HepG2 (cell line): ENCODE data around the gene NIN. TPM values are rescaled to one million over a fixed set of nuclear protein-coding genes. Genes with fewer than 3 reads are reported as not detected.

Experiments
- ATAC-seq: fragments of 200-7000 bp; cut with Tn5 transposase; 3 replicates; pipeline ENCODE4 v1.9.1; 2020; ENCODE audit warnings: mild to moderate bottlenecking, moderate library complexity
- Bru-seq: library from RNA; stranded (reverse); fragments of 400-500 nt; gene quantifications from one replicate; lab custom pipeline; 2021; lab: Mats Ljungman, UMichigan
- BruChase-seq, 2 experiments: library from RNA; stranded (reverse); fragments of 400-500 nt; gene quantifications; one replicate each; lab custom pipeline; 2021; lab: Mats Ljungman, UMichigan
- BruUV-seq: library from RNA; stranded (reverse); fragments of 400-500 nt; replicated peaks from 2 replicates; lab custom pipeline; 2021; lab: Mats Ljungman, UMichigan
- CTCF ChIA-PET: fragments of 300-600 bp; formaldehyde crosslinking; extraction: SDS; loops from one replicate; lab custom pipeline; 2021; ENCODE audit warnings: low total read pairs, inconsistent platforms, low intra/inter-chr PET ratio; lab: Yijun Ruan, JAX
- POLR2A ChIA-PET: fragments of 350-600 bp; sonication (Branson Sonifier 250); formaldehyde crosslinking; loops from one replicate; lab custom pipeline; 2020; ENCODE audit warnings: antibody characterized with exemption, inconsistent platforms; lab: Yijun Ruan, JAX
- DNase-seq: peaks from one replicate; pipeline ENCODE4 v3.0.0-alpha.2; 2015; ENCODE audit warnings: low spot score
- FAIRE-seq: peaks from 3 replicates; lab custom pipeline; 2011; peaks lifted over from hg19 to GRCh38; lab: Jason Lieb, UNC
- H2AFZ ChIP-seq: one replicate; pipeline ENCODE4 v1.6.1; 2011; ENCODE audit warnings: low read length, inconsistent platforms
- H3K27ac ChIP-seq: fragments of 300-600 bp; 3 replicates; pipeline ENCODE4 v1.8.0; 2011; ENCODE audit warnings: mixed run types, mild to moderate bottlenecking, mixed read lengths, low read length, inconsistent platforms; ENCODE audit not compliant: insufficient read depth; ENCODE audit errors: extremely low read length
- H3K27me3 ChIP-seq, 2 experiments: fragments of 200-600 bp in 1 of 2; 2 replicates in 1 of 2; 3 replicates in 1 of 2; pipeline versions ENCODE4 v1.6.0 to v1.8.0; 2011; ENCODE audit warnings: low read length in 2 of 2, mild to moderate bottlenecking in 2 of 2, moderate library complexity in 2 of 2, inconsistent platforms in 1 of 2; ENCODE audit not compliant: insufficient read depth in 2 of 2, control insufficient read depth in 1 of 2
- H3K36me3 ChIP-seq, 2 experiments: fragments of 200-600 bp in 1 of 2; replicated peaks in 1 of 2; 2 replicates in 1 of 2; 3 replicates in 1 of 2; pipeline versions ENCODE4 v1.5.1 to v1.8.0; 2011; ENCODE audit warnings: low read length in 2 of 2, inconsistent platforms in 1 of 2; ENCODE audit not compliant: insufficient read depth in 2 of 2, control insufficient read depth in 1 of 2
- H3K4me1 ChIP-seq: 2 replicates; pipeline ENCODE4 v1.5.1; 2012; ENCODE audit warnings: low read length, inconsistent platforms; ENCODE audit not compliant: insufficient read depth
- H3K4me2 ChIP-seq: 2 replicates; pipeline ENCODE4 v1.6.0; 2011; ENCODE audit warnings: low read depth, low read length, inconsistent platforms
- H3K4me3 ChIP-seq, 3 experiments: fragments of 200-600 bp in 1 of 3; sonication (generic), shearing (Covaris generic) in 1 of 3; replicated peaks in 1 of 3; 2 replicates each; pipeline ENCODE4 v1.5.1; 2011 to 2016; ENCODE audit warnings: low read length in 3 of 3, inconsistent platforms in 2 of 3, low read depth in 2 of 3, mild to moderate bottlenecking in 2 of 3, control low read depth in 1 of 3, mixed read lengths in 1 of 3; ENCODE audit not compliant: insufficient read depth in 1 of 3
- H3K79me2 ChIP-seq: one replicate; pipeline ENCODE4 v1.6.1; 2011; ENCODE audit warnings: low read length, inconsistent platforms; ENCODE audit not compliant: insufficient read depth
- H3K9ac ChIP-seq: 2 replicates; pipeline ENCODE4 v1.6.0; 2011; ENCODE audit warnings: mild to moderate bottlenecking, low read depth, low read length, inconsistent platforms; ENCODE audit not compliant: insufficient read depth
- H3K9me3 ChIP-seq: 2 replicates; pipeline ENCODE4 v1.5.1; 2012; ENCODE audit warnings: mild to moderate bottlenecking, low read length
- H4K20me1 ChIP-seq: 2 replicates; pipeline ENCODE4 v1.6.0; 2011; ENCODE audit warnings: inconsistent platforms, mild to moderate bottlenecking, low read length, moderate library complexity; ENCODE audit not compliant: insufficient read depth
- ATF7 ChIP-seq, 2 experiments: fragments of 450-650 bp in 1 of 2; sonication (generic) in 1 of 2; formaldehyde crosslinking in 1 of 2; IDR thresholded peaks; 2 replicates each; pipeline versions ENCODE4 v1.4.0 to v1.6.1; 2016 to 2020; ENCODE audit warnings: antibody characterized with exemption in 1 of 2, mild to moderate bottlenecking in 1 of 2, missing genetic modification reagents in 1 of 2
- KDM5B ChIP-seq: sonication (generic); formaldehyde crosslinking; IDR thresholded peaks from 2 replicates; pipeline ENCODE4 v1.4.0; 2020; ENCODE audit warnings: missing genetic modification reagents, mild to moderate bottlenecking, borderline replicate concordance
- LBX2 ChIP-seq: sonication (generic); formaldehyde crosslinking; IDR thresholded peaks from 2 replicates; pipeline ENCODE4 v1.5.0; 2020; ENCODE audit warnings: missing genetic modification reagents, mild to moderate bottlenecking, borderline replicate concordance
- SMC3 ChIP-seq: IDR thresholded peaks from 2 replicates; pipeline ENCODE4 v1.6.1; 2011; ENCODE audit warnings: low read length, improper control_type of control experiment
- WGBS: methylation state at CpG from one replicate; pipeline ENCODE4 v1.1.6; 2017; ENCODE audit warnings: low lambda C conversion rate; 5-methylcytosine and 5-hydroxymethylcytosine counted together
- in situ Hi-C: cut with HindIII; loops from 2 replicates; pipeline ENCODE4 v1.10.0; 2017; ENCODE audit warnings: low pct_unique_long_range_greater_than_20kb; ENCODE audit not compliant: extremely low pct_ligation_motif_present
- intact Hi-C: fragments of 100-400 bp; cut with micrococcal nuclease; formaldehyde crosslinking; loops from one replicate; pipeline ENCODE4 v1.10.0; 2022; ENCODE audit not compliant: unreplicated experiment
- long read RNA-seq, 2 experiments: library from RNA in 1 of 2; library from polyadenylated mRNA in 1 of 2; stranded (forward) in 1 of 2; unstranded in 1 of 2; transcript quantifications; one replicate each; pipeline ENCODE4 v2.0.0, GENCODE V29; 2019 to 2022
- polyA minus RNA-seq, 3 experiments: library from RNA; depleted of rRNA, polyadenylated mRNA; stranded (reverse); fragments of >200 nt; gene quantifications; 2 replicates each; pipeline ENCODE4 v1.2.3, GENCODE V29; 2011; ENCODE audit warnings: low replicate concordance in 1 of 3
- polyA plus RNA-seq, 8 experiments: library from polyadenylated mRNA; depleted of rRNA in 3 of 8; stranded (reverse) in 7 of 8; unstranded in 1 of 8; fragments of >200 nt; fragmentation: Illumina TruSeq in 4 of 8; extraction: Trizol in 4 of 8; gene quantifications; 2 replicates each; pipeline versions ENCODE4 v1.2.1 to v1.2.3, GENCODE V29; 2011 to 2016; ENCODE audit warnings: low read depth in 4 of 8, missing spikeins in 1 of 8, mixed read lengths in 1 of 8; ENCODE audit not compliant: insufficient read depth in 1 of 8
- total RNA-seq, 5 experiments: library from RNA; depleted of rRNA; stranded (reverse); fragments of >200 nt; fragmentation: Illumina TruSeq; extraction: Trizol; gene quantifications; 2 replicates each; pipeline ENCODE4 v1.2.3, GENCODE V29; 2016; ENCODE audit warnings: low read depth in 1 of 5
- TF ChIP-seq, protein P1 (sequence below): fragments of 450-650 bp; IDR thresholded peaks from 2 replicates; pipeline ENCODE4 v1.6.1; 2016
- TF ChIP-seq, protein P2 (sequence below): sonication (generic); formaldehyde crosslinking; IDR thresholded peaks from 2 replicates; pipeline ENCODE4 v1.8.0; 2022; ENCODE audit warnings: mild to moderate bottlenecking, missing genetic modification reagents

The NIN gene
- 9.7 and 11.6 TPM in 2 replicates for total RNA-seq (2016; rRNA removed; fragmentation: Illumina TruSeq; extraction: Trizol)
- 2.4 and 2.5 TPM in 2 replicates for total RNA-seq (2016; cell fraction: cytosol; rRNA removed; fragmentation: Illumina TruSeq; extraction: Trizol; ENCODE audit: low read depth)
- total RNA-seq (2016; cell fraction: insoluble cytoplasmic fraction; rRNA removed; fragmentation: Illumina TruSeq; extraction: Trizol), result 9.5 and 10.5 TPM in 2 replicates
- 4.7 and 5.1 TPM in 2 replicates for total RNA-seq (2016; cell fraction: membrane; rRNA removed; fragmentation: Illumina TruSeq; extraction: Trizol)
- 15.1 and 17.0 TPM in 2 replicates for total RNA-seq (2016; cell fraction: nucleus; rRNA removed; fragmentation: Illumina TruSeq; extraction: Trizol)
- polyA plus RNA-seq (2011; rRNA removed), result 2.5 and 2.8 TPM in 2 replicates
- 1.1 and 2.0 TPM in 2 replicates for polyA plus RNA-seq (2011; cell fraction: cytosol; rRNA removed)
- polyA plus RNA-seq (2011; cell fraction: nucleus; rRNA removed), result 3.9 and 4.5 TPM in 2 replicates
- 3.0 and 5.9 TPM in 2 replicates for polyA plus RNA-seq (2012)
- 1.0 and 1.5 TPM in 2 replicates for polyA plus RNA-seq (2016; cell fraction: cytosol; fragmentation: Illumina TruSeq; extraction: Trizol; ENCODE audit: low read depth)
- 5.5 and 6.0 TPM in 2 replicates for polyA plus RNA-seq (2016; cell fraction: insoluble cytoplasmic fraction; fragmentation: Illumina TruSeq; extraction: Trizol; ENCODE audit: low read depth)
- polyA plus RNA-seq (2016; cell fraction: membrane; fragmentation: Illumina TruSeq; extraction: Trizol; ENCODE audit: low read depth), result 1.3 and 2.4 TPM in 2 replicates
- 9.0 and 13.1 TPM in 2 replicates for polyA plus RNA-seq (2016; cell fraction: nucleus; fragmentation: Illumina TruSeq; extraction: Trizol; ENCODE audit: insufficient read depth, low read depth)
- polyA minus RNA-seq (2011; rRNA and poly(A)+ RNA removed; ENCODE audit: low replicate concordance), result 11.8 and 30.5 TPM in 2 replicates
- polyA minus RNA-seq (2011; cell fraction: cytosol; rRNA and poly(A)+ RNA removed), result 6.8 and 8.1 TPM in 2 replicates
- polyA minus RNA-seq (2011; cell fraction: nucleus; rRNA and poly(A)+ RNA removed), result 19.8 and 20.9 TPM in 2 replicates
- Bru-seq, nascent RNA, result percentile 63 among the genes with signal in this experiment
- percentile 68 among the genes with signal in this experiment for BruChase-seq, experiment 1, labeled RNA remaining after a 6-hour chase
- BruChase-seq, experiment 2, labeled RNA remaining after a 2-hour chase, result percentile 63 among the genes with signal in this experiment
- long read RNA-seq, experiment 1, partial matches to known transcripts, result 2 of 4 reads
- long read RNA-seq, experiment 1, other reads (novel, unspliced or antisense), result 2 of 4 reads
- long read RNA-seq, experiment 2, partial matches to known transcripts, result 3 of 6 reads
- long read RNA-seq, experiment 2, other reads (novel, unspliced or antisense), result 3 of 6 reads

DNA sequence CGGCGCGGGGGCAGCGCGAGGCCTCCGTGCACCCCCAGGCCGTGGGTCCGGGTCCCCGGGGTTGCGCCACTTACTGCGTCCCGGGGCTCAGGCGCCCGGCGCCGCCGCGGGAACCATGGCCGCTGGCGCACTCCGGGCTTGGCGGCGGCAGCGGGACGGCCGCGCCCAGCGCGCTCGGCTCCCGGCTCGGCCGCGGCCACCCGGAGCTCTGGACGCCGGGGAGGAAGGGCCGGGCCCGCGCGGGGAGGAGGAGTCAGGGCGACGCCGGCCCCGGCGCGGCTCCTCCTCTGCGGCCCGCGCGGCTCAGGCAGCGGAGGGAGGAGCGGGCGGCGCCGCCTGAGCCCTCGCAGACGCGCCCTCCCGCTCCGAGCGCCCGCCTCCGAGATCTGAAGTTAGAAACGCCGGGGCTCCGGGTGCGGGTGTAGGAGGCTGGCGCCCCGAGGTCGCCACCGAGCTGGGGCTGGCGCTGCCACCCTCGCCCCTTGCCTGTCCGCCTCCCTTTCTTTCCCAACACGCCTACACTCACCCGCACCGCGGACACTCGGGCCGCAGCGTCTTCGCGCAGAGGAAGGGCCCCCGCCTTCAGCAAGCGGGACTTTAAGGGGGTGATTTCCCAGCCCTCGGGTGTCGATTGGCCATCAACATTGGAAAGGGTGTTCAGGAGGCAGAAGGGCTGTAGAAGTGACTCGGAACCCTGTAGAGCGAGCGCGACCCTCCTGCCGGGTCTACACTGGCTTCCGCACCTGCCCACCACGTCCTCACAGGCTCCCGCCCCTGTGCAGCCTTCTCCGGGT lies at the start of gene NIN:
Gene NIN (minus strand): TSS at position 231 of the 794 bp plus-strand sequence. CDS start 9,106 bp downstream, outside the sequence.
- Histone ChIP-seq H4K20me1 (no peaks in the 10 kb centered on the region; the same call in 1 of the 2 replicates), H3K4me3 (peak within 1 kb of the TSS; percentile 77 to 86 (median 77)), H3K9me3 (no peaks in the 10 kb centered on the region), H3K9ac (peak within 1 kb of the TSS; percentile 64), H3K4me1 (peaks cover 83% of the 10 kb centered on the region), H3K4me2 (peak within 1 kb of the TSS; percentile 99), H3K79me2 (peaks cover 18% of the 10 kb centered on the region), H3K27ac (no peak within 1 kb of the TSS), H2AFZ (peak within 1 kb of the TSS; percentile 44), H3K36me3 (no peaks in the 10 kb centered on the region), H3K27me3 (peaks cover 0 to 17% of the 10 kb centered on the region in 2 experiments; a peak in 1 of 5 replicates)
- CTCF ChIA-PET, result no interaction called here
- ATAC-seq (peak; percentile 89), FAIRE-seq (no peak), DNase-seq (peak; percentile 33)
- in situ Hi-C loops, result no loop called here
- intact Hi-C loops, result loop anchor here (5.0 kb wide), 1 partner anchor 106 kb away; no protein-coding TSS in a partner anchor
- WGBS, result 2% methylated on average over 15 of the region's 97 CpGs
- BruUV-seq, result no TSS peak
- POLR2A ChIA-PET, result interaction anchor here (3.7 kb wide), 1 partner anchor 114 kb away, joined by 13 read pairs; the partner anchor contains the start of gene PYGL
- TF ChIP-seq, protein P1, sequence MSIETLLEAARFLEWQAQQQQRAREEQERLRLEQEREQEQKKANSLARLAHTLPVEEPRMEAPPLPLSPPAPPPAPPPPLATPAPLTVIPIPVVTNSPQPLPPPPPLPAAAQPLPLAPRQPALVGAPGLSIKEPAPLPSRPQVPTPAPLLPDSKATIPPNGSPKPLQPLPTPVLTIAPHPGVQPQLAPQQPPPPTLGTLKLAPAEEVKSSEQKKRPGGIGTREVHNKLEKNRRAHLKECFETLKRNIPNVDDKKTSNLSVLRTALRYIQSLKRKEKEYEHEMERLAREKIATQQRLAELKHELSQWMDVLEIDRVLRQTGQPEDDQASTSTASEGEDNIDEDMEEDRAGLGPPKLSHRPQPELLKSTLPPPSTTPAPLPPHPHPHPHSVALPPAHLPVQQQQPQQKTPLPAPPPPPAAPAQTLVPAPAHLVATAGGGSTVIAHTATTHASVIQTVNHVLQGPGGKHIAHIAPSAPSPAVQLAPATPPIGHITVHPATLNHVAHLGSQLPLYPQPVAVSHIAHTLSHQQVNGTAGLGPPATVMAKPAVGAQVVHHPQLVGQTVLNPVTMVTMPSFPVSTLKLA, result no peak
- no peak for TF ChIP-seq ATF7 (IDR thresholded peaks at IDR 0.05)
- no peak for TF ChIP-seq ATF7 (CRISPR knock-in tag; IDR thresholded peaks at IDR 0.05)
- TF ChIP-seq LBX2 (CRISPR knock-in tag), result no peak
- TF ChIP-seq SMC3, result no peak
- TF ChIP-seq, protein P2, sequence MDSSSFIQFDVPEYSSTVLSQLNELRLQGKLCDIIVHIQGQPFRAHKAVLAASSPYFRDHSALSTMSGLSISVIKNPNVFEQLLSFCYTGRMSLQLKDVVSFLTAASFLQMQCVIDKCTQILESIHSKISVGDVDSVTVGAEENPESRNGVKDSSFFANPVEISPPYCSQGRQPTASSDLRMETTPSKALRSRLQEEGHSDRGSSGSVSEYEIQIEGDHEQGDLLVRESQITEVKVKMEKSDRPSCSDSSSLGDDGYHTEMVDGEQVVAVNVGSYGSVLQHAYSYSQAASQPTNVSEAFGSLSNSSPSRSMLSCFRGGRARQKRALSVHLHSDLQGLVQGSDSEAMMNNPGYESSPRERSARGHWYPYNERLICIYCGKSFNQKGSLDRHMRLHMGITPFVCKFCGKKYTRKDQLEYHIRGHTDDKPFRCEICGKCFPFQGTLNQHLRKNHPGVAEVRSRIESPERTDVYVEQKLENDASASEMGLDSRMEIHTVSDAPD, result no peak
- no peak for TF ChIP-seq KDM5B (CRISPR knock-in tag)
